Measurements from ENCODE around the gene ZFYVE1.
"Not testable (repeated sequence)": the region's sequence is repeated elsewhere in the genome, so short reads cannot be mapped to it uniquely, and the experiment has no call there.

Gene ZFYVE1

DNA sequence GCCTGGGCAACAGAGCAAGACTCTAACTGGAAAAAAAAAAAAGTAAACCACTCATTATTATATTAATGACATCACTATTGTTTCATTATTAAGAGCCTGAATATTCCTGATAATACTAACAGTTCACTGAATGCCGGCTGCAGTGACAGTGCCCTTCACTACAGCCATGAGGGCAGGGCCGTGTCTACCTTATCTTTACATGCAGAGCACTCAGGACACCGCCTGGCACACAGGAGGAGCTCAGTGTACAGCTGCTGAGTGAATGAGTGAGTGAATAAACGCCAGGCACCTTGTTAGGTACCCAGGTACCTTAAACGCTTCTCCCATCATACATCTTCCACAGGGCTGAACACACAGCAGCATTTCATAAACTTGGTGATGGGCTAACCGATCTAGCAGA lies 23.2 kb downstream of the ZFYVE1 start:
- no peak for DNase-seq

DNA sequence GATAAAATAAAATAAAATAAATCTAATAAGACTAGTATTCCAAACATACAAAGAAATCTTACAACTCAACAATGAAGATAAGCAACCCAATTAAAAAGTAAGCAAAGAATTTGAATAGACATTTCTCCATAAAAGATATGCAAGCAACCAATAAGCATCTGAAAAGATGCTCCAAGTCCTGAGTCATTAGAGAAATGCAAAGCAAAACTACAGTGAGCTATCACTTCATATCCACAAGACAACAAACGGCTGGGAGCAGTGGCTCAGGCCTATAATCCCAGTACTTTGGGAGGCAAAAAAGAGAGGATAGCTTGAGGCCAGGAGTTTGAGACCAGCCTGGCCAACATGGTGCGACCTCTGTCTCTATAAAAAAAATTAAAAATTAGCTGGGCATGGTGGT lies 26.8 kb downstream of the ZFYVE1 start:
- DNase-seq: no peak

DNA sequence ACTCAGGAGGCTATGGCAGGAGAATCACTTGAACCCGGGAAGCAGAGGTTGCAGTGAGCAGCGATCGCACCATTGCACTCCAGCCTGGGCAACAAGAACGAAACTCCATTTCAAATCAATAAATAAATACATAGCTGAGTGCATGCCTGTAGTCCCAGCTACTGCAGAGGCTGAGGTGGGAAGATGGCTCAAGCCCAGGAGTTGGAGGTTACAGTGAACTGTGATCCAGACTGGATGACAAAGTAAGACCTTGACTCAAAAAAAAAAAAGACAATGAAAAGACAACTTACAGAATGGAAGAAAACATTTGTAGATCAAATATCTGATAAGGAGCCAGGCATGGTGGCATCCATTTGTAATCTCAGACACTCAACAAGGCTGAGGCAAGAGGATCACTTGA lies 27.6 kb downstream of the ZFYVE1 start:
- DNase-seq: no peak

DNA sequence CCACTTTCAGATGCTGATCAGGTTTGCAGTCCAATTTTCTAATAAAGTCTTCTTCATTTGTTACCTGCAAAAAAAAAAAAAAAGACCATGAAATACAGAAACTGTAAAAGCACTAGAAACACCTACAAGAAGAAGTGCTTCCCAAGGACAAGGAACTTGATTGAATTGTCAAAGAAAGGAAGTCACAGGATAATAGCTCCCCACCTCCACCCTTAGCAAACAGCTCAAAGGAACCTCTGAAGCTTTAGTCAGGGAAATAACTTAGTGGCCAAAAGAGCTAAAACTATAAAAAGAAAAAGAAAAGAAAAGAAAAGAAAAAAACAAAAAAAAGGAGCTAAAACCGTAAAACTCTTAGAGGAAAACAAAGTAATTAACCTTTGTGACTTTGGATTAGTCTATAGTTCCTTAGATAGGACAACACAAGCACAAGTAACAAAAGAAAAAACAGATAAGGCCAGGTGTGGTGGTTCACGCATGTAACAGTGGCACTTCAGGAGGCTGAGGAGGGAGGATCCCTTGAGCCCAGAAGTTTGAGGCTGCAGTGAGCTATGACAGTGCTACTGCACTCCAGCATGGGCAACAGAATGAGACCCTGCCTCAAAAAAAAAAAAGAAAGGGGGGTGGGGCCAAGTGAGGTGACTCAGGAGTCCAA lies 28.5 kb downstream of the ZFYVE1 start:
- DNase-seq: no peak

DNA sequence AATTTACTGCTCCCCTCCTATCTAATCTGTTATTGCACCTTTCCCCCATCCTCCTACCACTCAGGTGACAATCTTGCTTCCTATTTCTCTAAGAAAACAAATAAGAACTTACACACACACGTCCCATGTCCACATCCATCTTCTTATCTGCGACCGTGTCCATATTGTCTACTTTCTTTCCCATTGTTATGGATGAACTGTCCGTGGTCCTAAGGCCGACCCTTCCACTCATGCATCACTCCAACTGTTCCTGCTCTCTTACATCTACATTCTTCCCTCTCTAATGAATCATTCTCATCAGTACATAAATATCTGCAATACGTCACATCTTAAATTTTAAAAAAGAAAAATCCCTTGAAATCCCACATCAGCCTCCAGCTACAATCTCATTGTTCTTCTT lies 30.0 kb downstream of the ZFYVE1 start:
- no peak for DNase-seq

DNA sequence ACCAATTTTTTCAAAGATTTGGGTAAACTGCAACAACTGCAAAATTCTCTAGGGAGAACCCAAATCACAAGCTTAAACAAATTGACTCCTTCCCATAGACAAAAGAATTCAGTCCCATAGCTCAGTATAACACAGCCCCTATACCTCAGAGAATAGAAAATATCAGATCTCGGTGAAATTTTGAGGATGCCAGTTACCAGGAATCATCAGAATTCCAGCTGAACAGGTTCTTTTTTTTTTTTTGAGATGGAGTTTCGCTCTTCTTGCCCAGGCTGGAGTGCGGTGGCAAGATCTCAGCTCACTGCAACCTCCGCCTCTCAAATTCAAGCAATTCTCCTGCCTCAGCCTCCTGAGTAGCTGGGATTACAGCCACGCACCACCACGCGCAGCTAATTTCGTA lies 36.7 kb downstream of the ZFYVE1 start:
- DNase-seq: no peak

DNA sequence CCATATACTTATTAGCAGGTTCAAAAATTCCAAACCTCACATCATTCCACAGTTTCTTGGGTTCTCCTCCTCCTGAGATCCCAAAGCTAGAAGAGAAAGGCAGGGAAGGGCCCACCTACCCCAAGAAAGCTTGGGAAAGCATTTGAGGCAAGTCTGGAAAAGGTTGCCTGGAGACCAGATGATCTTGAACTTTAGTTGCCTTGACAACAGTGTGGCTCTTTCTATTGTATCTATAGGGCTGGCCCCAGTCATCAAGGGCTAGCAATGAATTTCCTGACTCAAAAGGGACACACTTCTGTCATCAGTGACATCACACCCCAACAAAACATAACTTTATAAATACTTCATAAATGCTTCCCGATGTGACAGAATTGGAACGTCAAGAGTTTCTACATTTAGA lies 40.0 kb downstream of the ZFYVE1 start:
- peak in 1 of 3 experiments; percentile 7 for DNase-seq

DNA sequence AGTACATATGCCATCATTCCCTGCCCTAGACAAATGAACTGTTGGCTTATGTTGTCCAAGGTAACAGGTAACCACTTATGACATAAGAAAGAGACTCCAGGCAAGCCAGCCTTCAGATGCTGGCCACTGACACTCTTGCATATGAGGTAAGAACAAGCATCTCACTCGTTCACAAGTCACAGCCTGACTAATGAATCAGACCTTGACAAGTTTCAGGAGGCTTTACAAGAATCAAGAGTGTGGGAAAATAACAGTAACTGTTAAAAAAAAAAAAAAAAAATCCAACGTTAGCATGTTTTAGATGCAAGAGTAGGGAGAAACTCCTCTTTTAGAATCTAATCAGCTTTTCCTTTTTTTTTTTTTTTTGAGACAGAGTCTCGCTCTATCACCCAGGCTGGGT lies 40.7 kb downstream of the ZFYVE1 start:
- no peak for DNase-seq

DNA sequence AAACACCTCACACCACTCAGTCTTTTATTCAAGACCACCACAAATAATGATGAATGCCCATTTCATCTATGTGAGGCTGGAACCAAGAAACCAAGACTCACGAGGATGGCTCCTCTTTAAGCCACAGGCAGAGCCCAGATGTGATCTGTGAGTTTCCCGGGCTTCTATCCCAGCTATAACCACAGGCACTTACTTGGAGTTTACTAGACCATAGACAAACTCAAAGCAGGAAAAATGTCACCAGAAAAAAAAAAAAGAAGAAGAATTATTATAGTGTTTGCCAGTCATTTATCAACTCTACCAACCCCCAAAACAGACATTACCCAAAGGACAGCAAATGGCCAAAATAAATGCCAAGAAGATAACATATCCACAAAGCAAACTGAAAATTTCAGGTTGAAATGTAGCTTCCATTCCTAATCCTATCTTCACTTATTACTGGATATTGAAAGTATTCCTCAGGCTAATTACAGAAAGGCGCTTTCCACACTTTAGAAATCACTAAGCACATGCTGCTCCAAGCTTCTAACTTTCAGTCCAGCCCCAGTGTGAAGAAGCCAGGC lies 44.7 kb downstream of the ZFYVE1 start:
- no peak for DNase-seq

DNA sequence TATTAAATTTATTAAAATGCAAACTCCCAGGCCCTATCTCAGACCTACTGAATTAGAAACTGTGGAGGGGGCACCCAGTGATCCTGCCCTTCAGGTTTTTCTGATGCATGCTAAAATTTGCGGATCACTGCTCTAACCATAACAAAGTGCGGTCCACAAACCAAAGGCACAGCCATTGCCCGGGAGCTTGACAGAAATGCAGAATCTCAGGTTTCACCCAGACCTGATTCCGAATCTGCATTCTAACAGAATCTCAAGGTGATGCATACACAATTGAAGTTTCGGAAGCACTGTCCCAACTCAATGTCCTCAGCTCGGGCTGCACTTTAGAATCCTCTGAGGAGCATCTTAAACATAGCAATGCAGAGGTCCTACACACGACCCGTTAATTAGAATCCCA lies 46.0 kb downstream of the ZFYVE1 start:
- no peak for DNase-seq

DNA sequence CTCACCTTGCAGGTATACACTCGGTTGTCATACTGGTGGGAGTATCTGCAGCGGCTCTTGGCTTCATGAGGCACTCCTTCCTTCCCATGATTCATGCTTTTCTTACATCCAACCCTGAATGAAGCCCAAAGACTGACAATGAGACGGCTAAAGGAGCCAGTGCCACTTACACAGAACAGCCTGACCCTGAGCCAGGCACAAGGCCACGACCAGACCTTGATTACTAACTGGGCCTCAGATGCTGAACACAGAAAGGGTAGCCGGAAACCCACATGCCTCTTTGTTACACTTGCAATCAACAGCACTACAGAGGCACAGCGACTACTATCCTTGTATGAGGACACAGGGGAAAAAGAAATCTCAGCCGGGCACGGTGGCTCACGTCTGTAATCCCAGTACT lies 48.0 kb downstream of the ZFYVE1 start:
- DNase-seq: no peak

DNA sequence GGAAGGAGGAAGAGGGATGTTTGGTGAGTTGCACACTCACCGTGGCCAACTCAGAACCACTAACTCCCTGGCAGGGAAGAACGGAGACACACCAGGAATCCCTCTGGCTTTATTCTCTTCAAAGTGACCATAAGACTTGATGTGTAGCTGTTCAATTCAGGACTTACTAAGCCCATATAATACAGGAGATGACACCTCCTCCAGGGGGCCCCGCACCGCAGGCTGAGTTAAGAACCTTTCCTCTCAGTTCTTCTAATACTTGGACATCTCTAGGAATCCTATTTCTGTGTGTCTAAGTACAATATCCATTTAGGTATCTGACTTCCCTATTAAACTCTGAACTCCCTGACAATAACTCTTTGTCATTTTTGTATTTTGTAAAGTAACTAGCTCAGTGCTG lies 51.1 kb downstream of the ZFYVE1 start:
- no peak for DNase-seq

DNA sequence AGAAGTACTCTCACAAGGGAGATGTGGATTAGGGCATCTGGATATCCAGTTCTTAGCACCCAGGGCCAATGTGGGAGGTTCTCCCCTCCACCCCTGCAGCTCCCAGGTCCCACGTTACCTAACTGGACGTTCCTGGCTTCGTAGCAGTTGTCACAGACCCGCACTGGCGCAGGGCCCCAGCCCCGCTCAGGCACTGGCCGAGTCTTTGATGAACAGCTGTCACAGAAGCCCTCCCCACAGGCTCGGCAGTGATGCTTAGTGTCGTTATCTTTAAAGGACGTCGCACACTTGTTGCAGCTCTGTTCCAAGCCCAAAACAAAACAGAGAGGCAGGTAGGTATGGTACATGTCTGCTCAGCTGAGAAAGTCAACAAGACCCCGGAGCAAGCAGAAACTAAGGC lies 52.2 kb downstream of the ZFYVE1 start:
- no peak for DNase-seq

DNA sequence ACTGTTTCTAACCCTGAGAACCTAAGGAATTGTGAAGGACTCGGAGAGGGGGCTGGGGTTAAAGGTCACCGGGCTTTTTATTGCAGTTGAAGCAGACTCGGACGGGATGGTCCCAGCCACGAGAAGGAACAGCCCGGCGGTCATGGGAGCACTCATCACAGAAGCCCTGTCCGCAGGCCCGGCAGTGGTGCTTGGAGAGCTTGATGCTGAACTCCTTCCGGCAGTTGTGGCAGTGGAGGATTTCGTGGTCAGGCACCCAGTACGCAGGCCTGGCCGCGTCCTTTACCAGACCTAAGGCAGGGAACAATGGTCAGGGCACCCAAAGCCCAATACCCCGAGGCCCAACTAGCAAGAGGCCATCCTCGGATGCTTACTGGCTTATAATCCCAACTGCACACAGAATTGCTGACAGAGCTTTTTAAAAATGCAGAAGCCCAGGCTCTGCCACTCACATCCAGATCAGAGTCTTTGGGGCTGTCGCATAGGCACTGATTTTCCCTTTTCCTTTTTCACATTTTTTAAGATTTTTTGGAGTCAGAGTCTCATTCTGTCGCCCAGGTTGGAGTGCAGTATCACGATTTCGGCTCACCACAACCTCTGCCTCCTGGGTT lies 56.0 kb downstream of the ZFYVE1 start:
- no peak for DNase-seq

DNA sequence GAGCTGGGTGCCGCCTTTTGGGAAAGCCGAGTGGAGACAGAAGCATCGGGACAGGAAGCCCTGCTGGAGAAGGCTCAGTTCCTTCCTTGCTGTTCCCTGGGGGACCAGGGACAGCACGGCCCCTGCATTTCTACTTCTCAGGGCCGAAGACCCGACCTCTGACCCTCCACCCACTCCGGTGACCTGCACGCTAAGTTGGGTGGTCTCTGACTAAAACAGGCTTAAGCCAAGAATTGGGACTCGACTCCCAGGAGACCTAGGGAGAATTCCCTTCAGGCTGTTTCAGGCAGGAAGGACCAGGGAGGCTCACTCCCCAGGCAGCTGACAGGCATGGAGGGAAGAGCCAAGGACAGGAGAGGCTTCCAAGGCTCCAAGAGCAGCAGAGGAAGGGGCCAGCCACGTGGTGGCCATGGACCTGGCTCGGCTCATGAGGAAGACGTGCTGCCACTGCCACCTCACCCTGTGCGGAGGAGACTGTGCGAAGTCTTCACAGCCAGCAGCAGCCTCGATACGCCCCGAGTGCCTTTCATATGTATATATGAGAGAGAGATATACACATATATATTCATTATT lies 56.8 kb downstream of the ZFYVE1 start:
- no peak for DNase-seq

DNA sequence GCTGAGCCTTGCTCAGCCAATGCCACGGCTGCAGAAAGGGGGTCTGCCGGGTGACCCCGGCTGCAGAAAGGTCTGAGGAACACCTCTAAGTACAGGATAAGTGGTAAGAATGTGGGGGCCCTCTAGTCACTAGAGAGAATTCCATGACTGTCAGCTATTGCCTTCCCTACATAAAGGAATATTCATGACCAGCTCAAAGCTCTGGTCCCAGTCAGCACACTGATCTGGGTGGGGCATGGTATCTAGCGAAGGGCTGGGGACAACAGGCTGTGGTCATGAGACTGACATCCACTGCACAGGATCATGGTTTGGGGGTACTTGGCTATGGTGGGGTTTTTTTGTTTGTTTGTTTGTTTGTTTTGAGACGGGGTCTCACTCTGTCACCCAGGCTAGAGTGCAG lies 58.6 kb downstream of the ZFYVE1 start:
- no peak for DNase-seq

DNA sequence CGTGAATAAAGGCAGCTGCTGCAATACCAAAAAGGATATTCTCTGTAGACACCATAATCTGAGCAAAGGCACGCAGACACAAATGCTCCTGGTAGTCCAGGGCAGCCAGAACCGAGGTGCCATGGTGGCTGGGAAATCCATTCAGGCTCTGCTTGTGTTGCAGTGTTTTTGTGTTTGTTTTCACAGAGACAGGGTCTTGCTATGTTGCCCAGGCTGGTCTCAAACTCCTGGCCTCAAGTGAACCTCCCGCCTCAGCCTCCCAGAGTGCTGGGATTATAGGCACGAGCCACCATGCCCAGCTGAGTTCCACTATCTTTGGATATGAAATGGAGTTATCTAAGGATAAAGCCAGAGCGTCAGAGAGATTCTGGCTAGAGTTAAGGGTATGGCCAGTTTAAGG lies 60.9 kb downstream of the ZFYVE1 start:
- DNase-seq: no peak

DNA sequence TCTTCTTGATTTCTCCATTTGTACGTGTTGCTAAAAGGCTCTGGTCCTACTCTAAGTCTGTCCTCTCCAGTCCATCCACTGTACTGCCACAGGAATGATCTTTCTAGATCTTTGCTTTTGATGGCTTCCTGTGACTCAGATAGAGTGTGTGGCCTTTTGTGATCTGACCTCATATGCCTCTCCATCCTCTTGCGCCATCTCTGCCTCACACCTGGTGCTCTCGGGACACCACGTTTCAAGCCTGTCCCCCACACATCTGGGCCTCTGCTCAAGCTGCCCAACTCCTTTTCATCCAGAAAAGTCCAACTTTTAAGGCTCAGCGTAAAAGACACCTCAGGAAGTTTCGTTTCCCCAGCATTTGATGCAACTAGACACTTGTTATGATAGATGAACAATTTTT lies 61.7 kb downstream of the ZFYVE1 start:
- no peak for DNase-seq

DNA sequence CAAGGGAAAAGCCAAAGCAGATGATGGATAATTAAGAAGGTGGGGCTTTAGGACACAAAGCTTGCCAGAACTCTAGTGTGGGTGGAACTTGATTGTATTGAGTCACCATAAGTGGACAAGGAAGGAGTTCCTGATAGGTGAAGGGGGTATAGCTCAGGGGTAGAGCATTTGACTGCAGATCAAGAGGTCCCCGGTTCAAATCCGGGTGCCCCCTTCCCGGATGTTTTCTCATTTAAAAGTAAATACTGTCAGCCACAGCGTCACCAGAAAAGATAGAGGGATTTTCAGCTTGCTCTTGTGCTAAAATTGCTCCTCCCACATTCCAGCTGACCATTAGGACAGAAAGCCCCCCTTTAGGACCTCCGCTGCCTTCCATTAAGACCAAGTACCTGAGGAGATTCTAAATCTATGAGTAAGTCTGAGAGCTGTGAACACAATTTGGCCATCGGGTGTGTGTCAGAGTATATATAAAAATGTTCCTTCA lies 64.0 kb downstream of the ZFYVE1 start:
- DNase-seq: peak in 1 of 3 experiments; percentile 47

DNA sequence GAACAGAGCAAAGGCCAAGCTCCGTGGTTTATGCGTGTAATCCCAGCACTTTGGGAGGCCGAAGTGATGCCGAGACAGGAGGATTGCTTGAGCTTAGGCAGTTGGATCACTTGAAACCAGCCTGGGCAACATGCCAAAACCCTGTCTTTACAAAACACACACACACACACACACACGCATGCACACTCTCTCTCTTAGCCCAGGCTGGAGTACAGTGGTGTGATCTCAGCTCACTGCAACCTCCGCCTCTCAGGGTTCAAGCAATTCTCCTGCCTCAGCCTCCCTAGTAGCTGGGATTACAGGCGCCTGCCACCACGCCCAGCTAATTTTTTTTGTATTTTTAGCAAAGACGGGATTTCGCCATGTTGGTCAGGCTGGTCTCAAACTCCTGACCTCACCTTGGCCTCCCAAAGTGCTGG lies 64.6 kb downstream of the ZFYVE1 start:
- peak in 2 of 3 experiments; percentile 18 to 47 for DNase-seq

DNA sequence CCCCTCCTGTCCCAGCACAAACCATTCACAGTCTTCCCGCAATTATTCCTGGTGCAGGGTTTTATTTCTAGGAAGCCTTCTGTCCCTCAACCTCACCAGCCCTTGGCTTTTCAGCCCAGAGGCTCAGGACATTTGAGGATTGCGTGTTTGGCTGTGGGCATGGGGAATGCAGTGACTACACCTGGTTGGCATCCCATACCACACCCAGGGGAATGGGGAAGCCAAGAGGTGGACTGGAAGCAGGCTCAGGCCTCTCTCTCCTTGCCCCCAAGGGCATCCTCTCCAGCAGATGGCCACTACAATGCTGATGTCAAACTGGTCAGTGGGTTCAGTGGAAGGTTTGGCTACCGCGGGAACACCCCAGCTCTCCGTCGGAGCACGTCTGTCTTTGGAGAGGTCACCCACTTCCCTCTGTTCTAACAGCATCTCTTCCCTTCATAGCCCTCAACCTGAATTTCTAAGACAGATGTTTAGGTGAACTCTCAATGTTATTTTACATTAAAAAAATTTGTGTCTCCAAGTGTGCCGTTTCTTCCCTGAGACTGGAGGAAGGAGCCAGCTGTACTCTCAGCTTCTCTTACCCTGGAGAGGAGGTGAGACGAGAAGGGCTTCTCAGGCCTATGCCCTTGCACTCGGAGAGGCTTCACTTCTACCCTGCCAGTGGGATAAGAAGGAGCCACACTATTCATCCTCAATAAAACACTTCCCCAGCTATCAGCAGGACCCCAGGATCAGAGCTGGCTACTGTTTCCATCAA lies 65.1 kb downstream of the ZFYVE1 start:
- no peak for DNase-seq

DNA sequence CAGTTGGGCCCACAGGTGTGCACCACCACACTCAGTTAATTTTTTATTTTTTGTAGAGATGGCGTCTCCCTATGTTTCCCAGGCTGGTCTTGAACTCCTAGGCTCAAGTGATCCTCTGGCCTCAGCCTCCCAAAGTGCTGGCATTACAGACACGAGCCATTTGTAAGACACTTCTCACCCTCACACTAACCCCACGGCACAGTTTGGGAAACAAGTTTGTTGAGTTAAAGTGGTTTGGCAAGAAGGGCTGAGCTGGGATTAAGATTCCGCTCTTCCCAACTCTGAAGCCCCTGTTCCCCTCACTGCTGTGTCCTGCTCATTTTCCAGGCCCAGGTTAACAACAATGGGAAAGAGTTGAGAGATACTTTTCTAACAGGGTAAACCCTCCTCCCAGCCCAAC lies 65.9 kb downstream of the ZFYVE1 start:
- DNase-seq: not testable (repeated sequence)

DNA sequence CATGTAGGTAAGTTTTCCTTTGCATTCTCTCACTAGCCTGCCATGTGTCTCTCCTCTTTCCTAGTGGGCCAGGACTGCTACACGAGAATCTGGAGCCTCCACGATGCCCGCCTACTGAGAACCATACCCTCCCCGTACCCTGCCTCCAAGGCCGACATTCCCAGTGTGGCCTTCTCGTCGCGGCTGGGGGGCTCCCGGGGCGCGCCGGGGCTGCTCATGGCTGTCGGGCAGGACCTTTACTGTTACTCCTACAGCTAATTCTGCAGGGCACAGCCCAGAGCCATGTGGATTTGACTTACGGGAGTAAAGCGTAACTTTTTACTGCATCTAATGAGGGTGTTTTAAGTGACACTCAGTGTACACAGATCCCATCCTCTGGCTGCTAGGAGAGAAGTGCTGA lies 68.4 kb downstream of the ZFYVE1 start:
- no peak for DNase-seq

DNA sequence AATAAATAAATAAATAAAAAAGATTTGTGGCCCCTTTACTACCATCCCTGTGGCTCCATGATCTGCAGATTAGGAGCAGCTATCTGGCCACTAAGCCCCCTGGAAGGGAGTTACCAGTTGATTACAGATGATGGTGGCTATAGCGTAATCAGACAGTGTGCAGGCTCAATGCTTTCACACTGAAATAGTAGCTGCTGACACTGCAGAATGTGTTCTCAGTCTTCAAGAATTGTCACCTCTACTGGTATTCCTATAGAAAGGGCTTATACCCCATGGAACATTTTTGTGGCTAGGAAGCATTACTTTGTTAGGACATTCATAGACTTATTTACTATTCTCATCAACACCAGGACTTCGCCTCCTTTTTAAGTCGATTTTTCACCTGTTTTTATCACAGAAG lies 69.7 kb downstream of the ZFYVE1 start:
- DNase-seq: no peak
